Activated B cell treated with CpG ODN at 0.5 μM for 24 hours (primary cell): ENCODE data around the gene SLC1A7. TPM values are rescaled to one million over a fixed set of nuclear protein-coding genes. Genes with fewer than 3 reads are reported as not detected.

ENCODE experiments used
- ATAC-seq: fragments of 200-7000 bp; cut with Tn5 transposase; one replicate; pipeline ENCODE4 v1.10.0; 2021; ENCODE audit warnings: low read depth, mild to moderate bottlenecking, moderate library complexity
- CTCF ChIA-PET: fragments of 350-600 bp; sonication (Branson Sonifier 250); formaldehyde crosslinking; loops from one replicate; lab custom pipeline; 2021; ENCODE audit warnings: antibody characterized with exemption; lab: Charles Lee
- POLR2A ChIA-PET: fragments of 350-600 bp; sonication (Branson Sonifier 250); formaldehyde crosslinking; loops from one replicate; lab custom pipeline; 2021; ENCODE audit warnings: antibody characterized with exemption; lab: Charles Lee
- DNase-seq: peaks from one replicate; pipeline ENCODE4 v3.0.0; 2022
- H3K27ac Mint-ChIP-seq: one replicate; pipeline ENCODE4 v1.8.0; 2020; ENCODE audit warnings: mixed read lengths
- H3K27me3 Mint-ChIP-seq: one replicate; pipeline ENCODE4 v1.8.0; 2021; ENCODE audit warnings: mixed read lengths
- H3K36me3 Mint-ChIP-seq: one replicate; pipeline ENCODE4 v1.8.0; 2021; ENCODE audit warnings: low read depth, mixed read lengths
- H3K4me1 Mint-ChIP-seq: one replicate; pipeline ENCODE4 v1.8.0; 2021; ENCODE audit warnings: mixed read lengths
- H3K4me3 Mint-ChIP-seq: one replicate; pipeline ENCODE4 v1.8.0; 2020; ENCODE audit warnings: mild to moderate bottlenecking, mixed read lengths
- H3K9me3 Mint-ChIP-seq: one replicate; pipeline ENCODE4 v1.8.0; 2020; ENCODE audit warnings: mixed read lengths
- CTCF ChIP-seq: fragments of 200-600 bp; IDR thresholded peaks from one replicate; pipeline ENCODE4 v1.8.0; 2022; ENCODE audit warnings: antibody characterized with exemption, mild to moderate bottlenecking
- intact Hi-C: fragments of 100-400 bp; cut with micrococcal nuclease; formaldehyde crosslinking; loops from one replicate; pipeline ENCODE4 v1.15.1; 2024
- total RNA-seq: library from RNA; stranded (reverse); gene quantifications from 2 replicates; pipeline ENCODE4 v1.2.3, GENCODE V29; 2022

The SLC1A7 gene
- total RNA-seq, 1 donor from 2014 or later, result not detected

GRCh38 chr1:53122961-53123413 is 19.5 kb downstream of the SLC1A7 start:
- Mint-ChIP-seq H3K4me1 (no peaks in the 10 kb centered on the region), H3K27me3 (peaks cover 11% of the 10 kb centered on the region), H3K36me3 (no peaks in the 10 kb centered on the region), H3K4me3 (no peak overlapping the region), H3K9me3 (no peaks in the 10 kb centered on the region), H3K27ac (no peak overlapping the region)
- intact Hi-C loops, result no loop called here
- TF ChIP-seq CTCF, result no peak
- ChIA-PET CTCF (no interaction called here), POLR2A (no interaction called here)
- no peak for DNase-seq
- no peak for ATAC-seq

- ATAC-seq, result no peak
- ChIA-PET CTCF (no interaction called here), POLR2A (no interaction called here)
- Mint-ChIP-seq H3K36me3 (no peaks in the 10 kb centered on the region), H3K27me3 (peaks cover 12% of the 10 kb centered on the region), H3K9me3 (no peaks in the 10 kb centered on the region), H3K27ac (no peak overlapping the region), H3K4me3 (no peak overlapping the region), H3K4me1 (no peaks in the 10 kb centered on the region)
- no peak for TF ChIP-seq CTCF
- intact Hi-C loops, result no loop called here
- DNase-seq, result no peak
These were observed 20.1 kb downstream of the SLC1A7 start for GRCh38 chr1:53122201-53122885.

GRCh38 chr1:53121319-53122172 is 20.9 kb downstream of the SLC1A7 start:
- TF ChIP-seq CTCF, result no peak
- Mint-ChIP-seq H3K4me1 (no peaks in the 10 kb centered on the region), H3K36me3 (no peaks in the 10 kb centered on the region), H3K9me3 (no peaks in the 10 kb centered on the region), H3K27ac (no peak overlapping the region), H3K4me3 (no peak overlapping the region), H3K27me3 (peaks cover 16% of the 10 kb centered on the region)
- ATAC-seq (no peak), DNase-seq (no peak)
- intact Hi-C loops, result no loop called here
- POLR2A ChIA-PET, result no interaction called here
- CTCF ChIA-PET, result no interaction called here

- no peaks in the 10 kb centered on the region for H3K36me3 Mint-ChIP-seq
- no peak overlapping the region for H3K27ac Mint-ChIP-seq
- no peak overlapping the region for H3K4me3 Mint-ChIP-seq
- no peaks in the 10 kb centered on the region for H3K9me3 Mint-ChIP-seq
- ChIA-PET POLR2A (no interaction called here), CTCF (no interaction called here)
- TF ChIP-seq CTCF, result no peak
- intact Hi-C loops, result no loop called here
- no peaks in the 10 kb centered on the region for H3K4me1 Mint-ChIP-seq
- ATAC-seq, result no peak
- peaks cover 16% of the 10 kb centered on the region for H3K27me3 Mint-ChIP-seq
- DNase-seq, result no peak
These were observed 21.8 kb downstream of the SLC1A7 start for GRCh38 chr1:53120659-53121058.

GRCh38 chr1:53117836-53118235 is 24.6 kb downstream of the SLC1A7 start:
- CTCF ChIA-PET, result no interaction called here
- Mint-ChIP-seq H3K4me1 (no peaks in the 10 kb centered on the region), H3K9me3 (no peaks in the 10 kb centered on the region), H3K36me3 (no peaks in the 10 kb centered on the region), H3K27ac (no peak overlapping the region), H3K4me3 (no peak overlapping the region), H3K27me3 (peaks cover 7% of the 10 kb centered on the region)
- DNase-seq, result no peak
- POLR2A ChIA-PET, result no interaction called here
- intact Hi-C loops, result no loop called here
- ATAC-seq, result no peak
- TF ChIP-seq CTCF, result no peak
